A549 (cell line): Measurements from ENCODE around the gene TLX3. TPM values are rescaled to one million over a fixed set of nuclear protein-coding genes. Genes with fewer than 3 reads are reported as not detected.

Experiments
- ATAC-seq, 2 experiments: fragments of 200-7000 bp in 1 of 2; fragments of >200 bp in 1 of 2; cut with Nextera tagmentation in 1 of 2; cut with Tn5 transposase in 1 of 2; 3 replicates each; pipeline versions ENCODE4 v1.8.0 to v1.9.1; 2018 to 2020; ENCODE audit warnings: mild to moderate bottlenecking in 1 of 2, moderate library complexity in 1 of 2
- CTCF ChIA-PET: fragments of 300-600 bp; sonication (Branson Sonifier 250); formaldehyde crosslinking; extraction: SDS; loops from one replicate; lab custom pipeline; 2021; ENCODE audit warnings: antibody characterized with exemption, inconsistent platforms; lab: Yijun Ruan, JAX
- POLR2A ChIA-PET: fragments of 350-600 bp; formaldehyde crosslinking; extraction: SDS; loops from one replicate; lab custom pipeline; 2021; ENCODE audit warnings: antibody characterized with exemption, inconsistent platforms; lab: Yijun Ruan, JAX
- DNase-seq, 2 experiments: peaks; one replicate each; pipeline versions ENCODE4 v3.0.0 to v3.0.0-alpha.2; 2011 to 2016; ENCODE audit warnings: low read depth in 1 of 2, low spot score in 1 of 2
- FAIRE-seq: peaks from 2 replicates; lab custom pipeline; 2011; peaks lifted over from hg19 to GRCh38; lab: Jason Lieb, UNC
- H3K27ac ChIP-seq, 2 experiments: fragments of >200 bp; sonication (Bioruptor Twin); formaldehyde crosslinking; 3 replicates each; pipeline ENCODE4 v1.5.1; 2016 to 2017
- H3K4me1 ChIP-seq: fragments of >200 bp; sonication (Bioruptor Twin); formaldehyde crosslinking; 3 replicates; pipeline ENCODE4 v1.6.1; 2016
- H3K4me2 ChIP-seq: fragments of >200 bp; sonication (Bioruptor Twin); formaldehyde crosslinking; 3 replicates; pipeline ENCODE4 v1.6.1; 2016
- H3K4me3 ChIP-seq: fragments of >200 bp; sonication (Bioruptor Twin); formaldehyde crosslinking; 3 replicates; pipeline ENCODE4 v1.5.1; 2016
- H3K9me3 ChIP-seq: fragments of >200 bp; sonication (Bioruptor Twin); formaldehyde crosslinking; 3 replicates; pipeline ENCODE4 v1.6.1; 2016
- CEBPB ChIP-seq, 2 experiments: fragments of >200 bp in 1 of 2; sonication (Bioruptor Twin) in 1 of 2; formaldehyde crosslinking in 1 of 2; IDR thresholded peaks; 2 replicates each; pipeline ENCODE4 v1.6.1; 2012 to 2016
- CHD2 ChIP-seq: fragments of 150-350 bp; IDR thresholded peaks from 2 replicates; pipeline ENCODE4 v1.6.1; 2014; ENCODE audit warnings: low read length; ENCODE audit not compliant: partially characterized antibody
- GATA3 ChIP-seq: IDR thresholded peaks from 2 replicates; pipeline ENCODE4 v1.6.1; 2012; ENCODE audit warnings: borderline replicate concordance
- HDAC2 ChIP-seq: fragments of 200-600 bp; sonication (generic); IDR thresholded peaks from 2 replicates; pipeline ENCODE4 v1.6.1; 2016
- HOXB5 ChIP-seq: fragments of 250-450 bp; sonication (Bioruptor Pico); IDR thresholded peaks from 2 replicates; pipeline ENCODE4 v1.5.0; 2020; ENCODE audit warnings: mild to moderate bottlenecking, moderate library complexity
- MAFK ChIP-seq: fragments of 450-650 bp; IDR thresholded peaks from 2 replicates; pipeline ENCODE4 v1.6.1; 2014; ENCODE audit not compliant: partially characterized antibody
- MAZ ChIP-seq: fragments of 150-350 bp; IDR thresholded peaks from 2 replicates; pipeline ENCODE4 v1.6.1; 2014; ENCODE audit warnings: antibody characterized with exemption, low read depth, low read length, borderline replicate concordance
- NFE2L2 ChIP-seq: fragments of 150-350 bp; conservative IDR thresholded peaks from 2 replicates; pipeline ENCODE4 v1.6.1; 2014; ENCODE audit warnings: low read length
- NR3C1 ChIP-seq: fragments of >200 bp; sonication (Bioruptor Twin); formaldehyde crosslinking; IDR thresholded peaks from 3 replicates; pipeline ENCODE4 v1.6.1; 2017
- RAD21 ChIP-seq, 2 experiments: fragments of >200 bp in 1 of 2; sonication (Bioruptor Twin) in 1 of 2; formaldehyde crosslinking in 1 of 2; IDR thresholded peaks in 1 of 2; conservative IDR thresholded peaks in 1 of 2; 2 replicates in 1 of 2; 3 replicates in 1 of 2; pipeline ENCODE4 v1.6.1; 2012 to 2018; ENCODE audit warnings: inconsistent platforms in 1 of 2
- RARB ChIP-seq: fragments of 250-450 bp; sonication (Bioruptor Pico); IDR thresholded peaks from 2 replicates; pipeline ENCODE4 v1.8.0; 2021; ENCODE audit warnings: mild to moderate bottlenecking, moderate library complexity
- RFX5 ChIP-seq: fragments of 450-650 bp; IDR thresholded peaks from 2 replicates; pipeline ENCODE4 v1.7.1; 2014; ENCODE audit warnings: antibody characterized with exemption, mild to moderate bottlenecking, moderate library complexity
- SMC3 ChIP-seq: fragments of >200 bp; sonication (Bioruptor Twin); formaldehyde crosslinking; IDR thresholded peaks from 3 replicates; pipeline ENCODE4 v1.6.1; 2018; ENCODE audit warnings: inconsistent platforms
- SREBF2 ChIP-seq: fragments of 450-650 bp; IDR thresholded peaks from 2 replicates; pipeline ENCODE4 v1.6.1; 2014; ENCODE audit warnings: mild to moderate bottlenecking, moderate library complexity
- TFCP2L1 ChIP-seq: fragments of 250-450 bp; sonication (Bioruptor Pico); IDR thresholded peaks from 2 replicates; pipeline ENCODE4 v1.5.0; 2021; ENCODE audit warnings: mild to moderate bottlenecking
- ZC3H11A ChIP-seq: fragments of 450-650 bp; IDR thresholded peaks from 2 replicates; pipeline ENCODE4 v1.6.1; 2014; ENCODE audit warnings: antibody characterized with exemption, mild to moderate bottlenecking
- WGBS: methylation state at CpG from one replicate; pipeline ENCODE4 v1.1.6; 2017; ENCODE audit errors: missing lambda C conversion rate; 5-methylcytosine and 5-hydroxymethylcytosine counted together
- polyA plus RNA-seq, 4 experiments: library from polyadenylated mRNA; depleted of rRNA in 3 of 4; stranded (reverse); fragments of >200 nt; fragmentation: RNase III in 1 of 4; extraction: RNeasy Plus Mini Kit Qiagen cat#74134 plus additional on column Dnase treatment in 1 of 4; gene quantifications; 2 replicates in 3 of 4; 3 replicates in 1 of 4; pipeline ENCODE4 v1.2.3, GENCODE V29; 2011 to 2017
- TF ChIP-seq, protein P1 (sequence below): fragments of >200 bp; sonication (Bioruptor Twin); formaldehyde crosslinking; IDR thresholded peaks from 3 replicates; pipeline ENCODE4 v1.5.1; 2016
- TF ChIP-seq, protein P2 (sequence below): fragments of 200-600 bp; sonication (generic); IDR thresholded peaks from 2 replicates; pipeline ENCODE4 v1.6.1; 2016; ENCODE audit warnings: antibody characterized with exemption, mild to moderate bottlenecking, moderate library complexity
- TF ChIP-seq, protein P3 (sequence below): fragments of 250-450 bp; sonication (Bioruptor Pico); IDR thresholded peaks from 2 replicates; pipeline ENCODE4 v1.5.0; 2020; ENCODE audit warnings: low read depth, mild to moderate bottlenecking, moderate library complexity

The TLX3 gene
- polyA plus RNA-seq, 2 of the 4 experiments (the other 2 are of a cell fraction): not detected

DNA sequence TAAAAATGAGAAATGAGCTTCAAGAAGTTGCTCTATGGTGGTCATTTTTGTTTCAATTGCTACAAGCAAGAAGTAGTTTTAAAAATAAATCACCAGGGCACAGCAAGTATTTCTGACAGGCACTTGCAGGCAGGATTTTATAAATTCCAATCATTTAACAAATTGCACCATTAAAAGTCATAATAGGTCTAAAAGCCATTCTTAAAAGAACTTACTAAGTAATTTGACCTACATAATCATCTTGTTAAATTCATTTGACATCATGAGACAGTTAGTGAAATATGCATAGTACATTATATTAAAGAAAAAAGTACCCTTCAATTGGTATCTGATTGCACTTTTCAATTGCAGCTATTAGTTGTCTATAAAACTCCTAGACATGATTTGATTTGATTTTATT, 31.0 kb downstream of the TLX3 start:
- Histone ChIP-seq H3K4me2 (no peak overlapping the region), H3K9me3 (no peaks in the 10 kb centered on the region), H3K27ac (no peak overlapping the region), H3K4me3 (no peak overlapping the region), H3K4me1 (0 out of 3 replicates have a peak, but pooled peaks cover 4% of the 10 kb centered on the region)
- ATAC-seq (no peak), DNase-seq (no peak), FAIRE-seq (no peak)
- CTCF ChIA-PET: interaction anchor here (0.6 to 14.8 kb wide), 6 partner anchors 12 to 595 kb away, joined by 3 to 239 read pairs (median 10); no protein-coding TSS in a partner anchor
- POLR2A ChIA-PET: no interaction called here
- TF ChIP-seq NR3C1 (no peak), GATA3 (no peak), ZC3H11A (no peak)

DNA sequence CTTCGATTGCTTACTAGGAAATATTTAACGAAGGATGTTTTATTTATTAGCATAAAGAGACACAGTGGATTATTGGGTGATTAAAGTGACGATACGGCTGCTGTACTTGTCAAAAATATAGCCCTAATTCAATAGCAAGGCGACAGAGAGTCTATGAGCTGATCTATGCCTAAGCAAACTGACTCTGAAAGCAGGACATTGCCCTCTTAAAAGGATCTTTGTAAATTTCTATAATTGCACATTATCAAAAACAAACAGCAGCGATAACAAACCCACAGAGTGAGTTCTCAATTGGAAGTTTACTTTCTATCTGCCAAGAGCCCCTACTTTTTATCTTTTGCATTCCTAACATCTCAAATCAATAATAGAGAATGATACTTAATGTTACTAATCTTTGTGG, 31.4 kb downstream of the TLX3 start:
- no peaks in the 10 kb centered on the region for H3K9me3 ChIP-seq
- CTCF ChIA-PET: interaction anchor here (0.6 to 14.8 kb wide), 8 partner anchors 12 to 696 kb away, joined by 3 to 239 read pairs (median 4); partner anchors contain the start of gene TLX3
- FAIRE-seq (no peak), DNase-seq (no peak), ATAC-seq (no peak)
- no peak overlapping the region for H3K4me2 ChIP-seq
- 0 out of 3 replicates have a peak, but pooled peaks cover 4% of the 10 kb centered on the region for H3K4me1 ChIP-seq
- H3K4me3 ChIP-seq: no peak overlapping the region
- TF ChIP-seq CEBPB (IDR thresholded peaks at IDR 0.05) (no peak), TFCP2L1 (CRISPR knock-in tag) (no peak), NFE2L2 (no peak)
- H3K27ac ChIP-seq: no peak overlapping the region
- POLR2A ChIA-PET: no interaction called here
- 44% methylated on average over 6 of the region's 6 CpGs for WGBS

DNA sequence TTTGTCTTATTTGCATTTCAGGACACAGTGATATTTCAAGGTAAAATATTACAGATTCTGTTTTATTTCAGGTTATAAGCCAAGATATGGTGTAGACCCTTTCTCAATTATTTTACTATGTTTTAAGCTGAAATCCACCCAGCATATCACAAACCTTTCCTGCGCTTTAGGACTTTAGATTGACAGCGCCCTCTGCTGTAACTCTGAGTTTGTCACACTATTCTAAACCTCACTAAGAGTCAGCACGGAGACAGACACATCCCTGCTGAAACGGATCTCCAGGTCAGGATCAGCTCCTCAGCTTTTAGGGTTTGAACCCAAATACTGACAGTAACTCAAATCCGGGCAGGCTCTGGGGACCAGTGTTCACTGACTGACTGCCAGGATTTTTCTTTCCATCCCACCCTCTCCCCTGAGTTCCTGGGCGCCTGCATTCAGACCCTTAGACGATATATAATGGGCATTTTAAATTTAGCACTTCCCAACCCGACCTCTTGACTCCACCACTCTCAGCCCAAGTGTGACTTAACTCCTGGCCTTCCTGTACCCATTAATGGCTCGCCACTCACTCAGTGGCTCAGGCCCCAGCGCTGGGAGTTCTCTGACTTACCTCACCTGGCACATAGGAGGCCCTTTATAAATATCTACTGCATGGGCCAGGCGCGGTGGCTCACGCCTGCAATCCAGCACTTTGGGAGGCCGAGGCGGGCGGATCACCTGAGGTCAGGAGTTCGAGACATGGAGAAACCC, 33.5 kb downstream of the TLX3 start:
- ChIA-PET CTCF (interaction anchor here (0.6 to 14.8 kb wide), 45 partner anchors 10 to 704 kb away, joined by 3 to 239 read pairs (median 5); partner anchors contain the start of genes FGF18 and TLX3), POLR2A (no interaction called here)
- H3K4me3 ChIP-seq: no peak overlapping the region
- TF ChIP-seq RAD21 (conservative IDR thresholded peaks at IDR 0.05 in 1 of 2, IDR thresholded peaks at IDR 0.05 in 1 of 2) (peak; percentile 64 to 81), SMC3 (peak; percentile 69; the same call in 2 of the 3 replicates), NR3C1 (no peak)
- TF ChIP-seq, protein P1, sequence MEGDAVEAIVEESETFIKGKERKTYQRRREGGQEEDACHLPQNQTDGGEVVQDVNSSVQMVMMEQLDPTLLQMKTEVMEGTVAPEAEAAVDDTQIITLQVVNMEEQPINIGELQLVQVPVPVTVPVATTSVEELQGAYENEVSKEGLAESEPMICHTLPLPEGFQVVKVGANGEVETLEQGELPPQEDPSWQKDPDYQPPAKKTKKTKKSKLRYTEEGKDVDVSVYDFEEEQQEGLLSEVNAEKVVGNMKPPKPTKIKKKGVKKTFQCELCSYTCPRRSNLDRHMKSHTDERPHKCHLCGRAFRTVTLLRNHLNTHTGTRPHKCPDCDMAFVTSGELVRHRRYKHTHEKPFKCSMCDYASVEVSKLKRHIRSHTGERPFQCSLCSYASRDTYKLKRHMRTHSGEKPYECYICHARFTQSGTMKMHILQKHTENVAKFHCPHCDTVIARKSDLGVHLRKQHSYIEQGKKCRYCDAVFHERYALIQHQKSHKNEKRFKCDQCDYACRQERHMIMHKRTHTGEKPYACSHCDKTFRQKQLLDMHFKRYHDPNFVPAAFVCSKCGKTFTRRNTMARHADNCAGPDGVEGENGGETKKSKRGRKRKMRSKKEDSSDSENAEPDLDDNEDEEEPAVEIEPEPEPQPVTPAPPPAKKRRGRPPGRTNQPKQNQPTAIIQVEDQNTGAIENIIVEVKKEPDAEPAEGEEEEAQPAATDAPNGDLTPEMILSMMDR: peak; percentile 84
- peak; percentile 40 to 76 for DNase-seq
- H3K4me2 ChIP-seq: peak overlapping the region; percentile 45; the same call in 2 of the 3 replicates
- 27% methylated on average over 15 of the region's 17 CpGs for WGBS
- H3K27ac ChIP-seq: no peak overlapping the region
- H3K4me1 ChIP-seq: 0 out of 3 replicates have a peak, but pooled peaks cover 1% of the 10 kb centered on the region
- no peak for FAIRE-seq
- H3K9me3 ChIP-seq: no peaks in the 10 kb centered on the region
- peak; percentile 96 to 98 for ATAC-seq

DNA sequence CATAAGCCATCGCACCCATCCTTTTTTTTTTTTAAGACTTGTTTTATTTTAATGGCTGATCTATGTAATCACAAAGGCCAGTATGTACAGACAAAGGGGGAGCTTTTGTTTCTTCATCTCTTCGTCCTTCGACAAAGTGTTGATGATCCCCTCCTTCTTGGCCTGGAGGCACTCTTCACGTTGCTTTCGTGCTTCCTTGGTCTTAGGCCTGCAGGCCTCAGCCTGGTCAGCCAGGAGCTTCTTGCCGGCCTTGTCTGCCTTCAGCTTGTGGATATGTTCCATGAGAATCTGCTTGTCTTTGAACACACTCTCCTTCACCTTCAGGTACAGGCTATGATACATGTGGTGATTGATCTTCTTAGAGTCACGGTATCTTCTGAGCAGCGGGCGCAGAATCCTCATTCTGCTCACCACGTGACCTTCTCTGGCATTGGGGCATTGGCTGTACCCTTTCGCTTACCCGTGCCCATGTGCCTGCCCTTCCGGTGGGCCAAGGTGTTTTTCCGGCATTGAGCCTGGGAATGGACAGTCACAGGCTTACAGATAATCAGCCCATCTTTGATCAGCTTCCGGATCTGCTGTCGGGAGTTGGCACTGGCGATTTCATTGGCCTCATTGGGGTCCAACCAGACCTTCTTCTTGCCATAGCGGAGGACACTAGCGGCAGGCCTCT, 36.0 kb downstream of the TLX3 start:
- no peak for ATAC-seq
- no peak overlapping the region for H3K27ac ChIP-seq
- FAIRE-seq: no peak
- WGBS: 82% methylated on average over 19 of the region's 19 CpGs
- H3K4me1 ChIP-seq: no peaks in the 10 kb centered on the region
- DNase-seq: no peak
- POLR2A ChIA-PET: no interaction called here
- no peak overlapping the region for H3K4me2 ChIP-seq
- CTCF ChIA-PET: interaction anchor here (1.0 to 14.8 kb wide), 7 partner anchors 9 to 601 kb away, joined by 3 to 239 read pairs (median 4); no protein-coding TSS in a partner anchor
- no peak overlapping the region for H3K4me3 ChIP-seq
- no peaks in the 10 kb centered on the region for H3K9me3 ChIP-seq
- TF ChIP-seq RFX5 (no peak), GATA3 (no peak), CHD2 (no peak), RARB (CRISPR knock-in tag) (no peak), HOXB5 (CRISPR knock-in tag) (no peak), SREBF2 (no peak), HDAC2 (no peak), MAZ (no peak), MAFK (no peak)
- TF ChIP-seq, protein P2, sequence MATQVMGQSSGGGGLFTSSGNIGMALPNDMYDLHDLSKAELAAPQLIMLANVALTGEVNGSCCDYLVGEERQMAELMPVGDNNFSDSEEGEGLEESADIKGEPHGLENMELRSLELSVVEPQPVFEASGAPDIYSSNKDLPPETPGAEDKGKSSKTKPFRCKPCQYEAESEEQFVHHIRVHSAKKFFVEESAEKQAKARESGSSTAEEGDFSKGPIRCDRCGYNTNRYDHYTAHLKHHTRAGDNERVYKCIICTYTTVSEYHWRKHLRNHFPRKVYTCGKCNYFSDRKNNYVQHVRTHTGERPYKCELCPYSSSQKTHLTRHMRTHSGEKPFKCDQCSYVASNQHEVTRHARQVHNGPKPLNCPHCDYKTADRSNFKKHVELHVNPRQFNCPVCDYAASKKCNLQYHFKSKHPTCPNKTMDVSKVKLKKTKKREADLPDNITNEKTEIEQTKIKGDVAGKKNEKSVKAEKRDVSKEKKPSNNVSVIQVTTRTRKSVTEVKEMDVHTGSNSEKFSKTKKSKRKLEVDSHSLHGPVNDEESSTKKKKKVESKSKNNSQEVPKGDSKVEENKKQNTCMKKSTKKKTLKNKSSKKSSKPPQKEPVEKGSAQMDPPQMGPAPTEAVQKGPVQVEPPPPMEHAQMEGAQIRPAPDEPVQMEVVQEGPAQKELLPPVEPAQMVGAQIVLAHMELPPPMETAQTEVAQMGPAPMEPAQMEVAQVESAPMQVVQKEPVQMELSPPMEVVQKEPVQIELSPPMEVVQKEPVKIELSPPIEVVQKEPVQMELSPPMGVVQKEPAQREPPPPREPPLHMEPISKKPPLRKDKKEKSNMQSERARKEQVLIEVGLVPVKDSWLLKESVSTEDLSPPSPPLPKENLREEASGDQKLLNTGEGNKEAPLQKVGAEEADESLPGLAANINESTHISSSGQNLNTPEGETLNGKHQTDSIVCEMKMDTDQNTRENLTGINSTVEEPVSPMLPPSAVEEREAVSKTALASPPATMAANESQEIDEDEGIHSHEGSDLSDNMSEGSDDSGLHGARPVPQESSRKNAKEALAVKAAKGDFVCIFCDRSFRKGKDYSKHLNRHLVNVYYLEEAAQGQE: no peak
- TF ChIP-seq, protein P1: no peak
- TF ChIP-seq, protein P3, sequence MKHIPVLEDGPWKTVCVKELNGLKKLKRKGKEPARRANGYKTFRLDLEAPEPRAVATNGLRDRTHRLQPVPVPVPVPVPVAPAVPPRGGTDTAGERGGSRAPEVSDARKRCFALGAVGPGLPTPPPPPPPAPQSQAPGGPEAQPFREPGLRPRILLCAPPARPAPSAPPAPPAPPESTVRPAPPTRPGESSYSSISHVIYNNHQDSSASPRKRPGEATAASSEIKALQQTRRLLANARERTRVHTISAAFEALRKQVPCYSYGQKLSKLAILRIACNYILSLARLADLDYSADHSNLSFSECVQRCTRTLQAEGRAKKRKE (CRISPR knock-in tag): no peak
